SH-SY5Y (cell line): ENCODE results near the gene NCOA4.

ENCODE experiments used
- GATA2 ChIP-seq: IDR thresholded peaks from 2 replicates; pipeline ENCODE4 v1.6.1; 2011; ENCODE audit warnings: mild to moderate bottlenecking, low read depth, low read length
- GATA3 ChIP-seq: IDR thresholded peaks from 2 replicates; pipeline ENCODE4 v1.6.1; 2011; ENCODE audit warnings: low read depth, mild to moderate bottlenecking, low read length, moderate library complexity

Gene NCOA4

GRCh38 chr10:46060706-46061105, 30.3 kb upstream of the NCOA4 start:
- TF ChIP-seq GATA3 = no peak
- TF ChIP-seq GATA2 = no peak

GRCh38 chr10:46057038-46057437, 26.6 kb upstream of the NCOA4 start:
- TF ChIP-seq GATA2 (no peak), GATA3 (no peak)

- TF ChIP-seq GATA2 (no peak), GATA3 (no peak)
These were observed 25.3 kb upstream of the NCOA4 start for GRCh38 chr10:46055771-46056170.

GRCh38 chr10:46053534-46054434, 23.4 kb upstream of the NCOA4 start:
- no peak for TF ChIP-seq GATA3
- TF ChIP-seq GATA2 = no peak

GRCh38 chr10:46052791-46053375, 22.5 kb upstream of the NCOA4 start:
- TF ChIP-seq GATA3 = no peak
- TF ChIP-seq GATA2 = no peak

GRCh38 chr10:46052057-46052790, 21.8 kb upstream of the NCOA4 start:
- TF ChIP-seq GATA2 = no peak
- no peak for TF ChIP-seq GATA3

GRCh38 chr10:46050941-46051623, 20.7 kb upstream of the NCOA4 start:
- TF ChIP-seq GATA2 (no peak), GATA3 (no peak)

- TF ChIP-seq GATA3 = no peak
- TF ChIP-seq GATA2 = no peak
These were observed 17.7 kb upstream of the NCOA4 start for GRCh38 chr10:46048152-46048551.

- TF ChIP-seq GATA3 = no peak
- no peak for TF ChIP-seq GATA2
These were observed 15.8 kb upstream of the NCOA4 start, which contains the start of gene MSMB for GRCh38 chr10:46046261-46046660. Gene MSMB, minus strand, starts transcription at chr10:46046269. Its CDS starts 32 bp downstream, at chr10:46046237.

- no peak for TF ChIP-seq GATA2
- no peak for TF ChIP-seq GATA3
These were observed 12.1 kb upstream of the NCOA4 start for GRCh38 chr10:46042527-46042926.

- TF ChIP-seq GATA2 = no peak
- no peak for TF ChIP-seq GATA3
These were observed 9.6 kb upstream of the NCOA4 start for GRCh38 chr10:46040004-46040403.

- TF ChIP-seq GATA3 (no peak), GATA2 (no peak)
These were observed 6.8 kb upstream of the NCOA4 start for GRCh38 chr10:46037107-46037825.

- TF ChIP-seq GATA2 = no peak
These were observed 5.8 kb upstream of the NCOA4 start for GRCh38 chr10:46035923-46036849.

- TF ChIP-seq GATA3 = no peak
- no peak for TF ChIP-seq GATA2
These were observed 3.2 kb upstream of the NCOA4 start for GRCh38 chr10:46033602-46034011.
